Fibroblast of mammary gland (primary cell): ENCODE results near the gene SNCAIP.

ENCODE experiments used
- DNase-seq: peaks from one replicate; pipeline ENCODE4 v3.0.0-alpha.2; 2010; ENCODE audit warnings: low read depth
- H3K4me3 ChIP-seq: 2 replicates; pipeline ENCODE4 v1.5.1; 2011; ENCODE audit warnings: low read depth, mild to moderate bottlenecking, low read length, moderate library complexity; ENCODE audit not compliant: control insufficient read depth
- CTCF ChIP-seq: conservative IDR thresholded peaks from 2 replicates; pipeline ENCODE4 v1.5.1; 2011; ENCODE audit warnings: low read depth, low read length, inconsistent platforms; ENCODE audit not compliant: control insufficient read depth, insufficient read depth

Gene SNCAIP

GRCh38 chr5:122362361-122362760 lies 50.3 kb downstream of the SNCAIP start:
- no peak for DNase-seq
- H3K4me3 ChIP-seq = no peak overlapping the region
- no peak for TF ChIP-seq CTCF

GRCh38 chr5:122363623-122364022 lies 51.6 kb downstream of the SNCAIP start:
- H3K4me3 ChIP-seq = no peak overlapping the region
- no peak for TF ChIP-seq CTCF
- no peak for DNase-seq

GRCh38 chr5:122366501-122366900 lies 54.5 kb downstream of the SNCAIP start:
- DNase-seq = no peak
- no peak for TF ChIP-seq CTCF
- H3K4me3 ChIP-seq = no peak overlapping the region

- no peak for DNase-seq
- no peak overlapping the region for H3K4me3 ChIP-seq
- no peak for TF ChIP-seq CTCF
Observed at GRCh38 chr5:122367456-122367855, 55.4 kb downstream of the SNCAIP start.

- no peak for TF ChIP-seq CTCF
- H3K4me3 ChIP-seq = no peak overlapping the region
- no peak for DNase-seq
Observed at GRCh38 chr5:122368510-122369251, 56.6 kb downstream of the SNCAIP start.

GRCh38 chr5:122369253-122369815 lies 57.3 kb downstream of the SNCAIP start:
- TF ChIP-seq CTCF = no peak
- DNase-seq = no peak
- H3K4me3 ChIP-seq = no peak overlapping the region

- TF ChIP-seq CTCF = no peak
- no peak for DNase-seq
- H3K4me3 ChIP-seq = no peak overlapping the region
Observed at GRCh38 chr5:122371511-122372151, 59.6 kb downstream of the SNCAIP start.
